HPDE6-E6E7 (cell line): ENCODE results near the gene PRORP.
A peak's percentile ranks its signal among the peaks of the same experiment; 100 is the strongest.
"Not testable (repeated sequence)": the region's sequence is repeated elsewhere in the genome, so short reads cannot be mapped to it uniquely, and the experiment has no call there.

Source experiments
- DNase-seq: peaks from one replicate; pipeline ENCODE4 v3.0.0; 2011; ENCODE audit warnings: missing footprints; ENCODE audit errors: extremely low spot score

Gene PRORP

GRCh38 chr14:35121887-35122695 is at the start of gene PRORP, which contains the start of gene PPP2R3C:
Gene PRORP, plus strand, starts transcription at chr14:35122552. Its CDS starts 694 bp downstream, at chr14:35123246.
Gene PPP2R3C, minus strand, starts transcription at chr14:35121990. Its CDS starts 31 bp downstream, at chr14:35121959.
- peak; percentile 94 for DNase-seq

- no peak for DNase-seq
These were observed 48.9 kb upstream of the PRORP start for GRCh38 chr14:35073486-35073885.

- no peak for DNase-seq
These were observed 44.3 kb upstream of the PRORP start for GRCh38 chr14:35078082-35078481.

GRCh38 chr14:35079742-35080141 is 42.6 kb upstream of the PRORP start:
- no peak for DNase-seq

- no peak for DNase-seq
These were observed 38.7 kb upstream of the PRORP start for GRCh38 chr14:35083530-35084150.

GRCh38 chr14:35085441-35085840 is 36.9 kb upstream of the PRORP start:
- DNase-seq, result no peak

GRCh38 chr14:35088514-35088913 is 33.8 kb upstream of the PRORP start:
- no peak for DNase-seq

- DNase-seq, result not testable (repeated sequence)
These were observed 27.7 kb upstream of the PRORP start for GRCh38 chr14:35094645-35095044.

- no peak for DNase-seq
These were observed 14.5 kb upstream of the PRORP start for GRCh38 chr14:35107866-35108265.

GRCh38 chr14:35112641-35113040 is 9.7 kb upstream of the PRORP start:
- DNase-seq, result no peak

- no peak for DNase-seq
These were observed 8.9 kb upstream of the PRORP start for GRCh38 chr14:35113308-35113950.

- no peak for DNase-seq
These were observed 8.3 kb upstream of the PRORP start for GRCh38 chr14:35114036-35114435.

- DNase-seq, result no peak
These were observed 6.1 kb upstream of the PRORP start for GRCh38 chr14:35116242-35116641.

GRCh38 chr14:35117112-35117511 is 5.2 kb upstream of the PRORP start:
- DNase-seq, result no peak

GRCh38 chr14:35121026-35121886 is 1.1 kb upstream of the PRORP start:
- DNase-seq, result no peak

GRCh38 chr14:35122696-35123387 is 490 bp downstream of the PRORP start:
- DNase-seq, result peak; percentile 27

- no peak for DNase-seq
These were observed 994 bp downstream of the PRORP start for GRCh38 chr14:35123388-35123703.

GRCh38 chr14:35124127-35124526 is 1.8 kb downstream of the PRORP start:
- DNase-seq, result no peak

GRCh38 chr14:35133542-35134328 is 11.4 kb downstream of the PRORP start:
- DNase-seq, result no peak

GRCh38 chr14:35134329-35135123 is 12.2 kb downstream of the PRORP start:
- DNase-seq, result no peak
